HG02840 (cell line): ENCODE results near the gene KMT2C.
A peak's percentile ranks its signal among the peaks of the same experiment; 100 is the strongest.
"Not testable (repeated sequence)": the region's sequence is repeated elsewhere in the genome, so short reads cannot be mapped to it uniquely, and the experiment has no call there.

Experiments used
- ATAC-seq: cut with Tn5 transposase; IDR thresholded peaks from one replicate; pipeline ENCODE4 v1.9.1; 2021; ENCODE audit warnings: mild to moderate bottlenecking, moderate library complexity, moderate number of reproducible peaks; ENCODE audit not compliant: unreplicated experiment, low FRiP score

The KMT2C gene

DNA sequence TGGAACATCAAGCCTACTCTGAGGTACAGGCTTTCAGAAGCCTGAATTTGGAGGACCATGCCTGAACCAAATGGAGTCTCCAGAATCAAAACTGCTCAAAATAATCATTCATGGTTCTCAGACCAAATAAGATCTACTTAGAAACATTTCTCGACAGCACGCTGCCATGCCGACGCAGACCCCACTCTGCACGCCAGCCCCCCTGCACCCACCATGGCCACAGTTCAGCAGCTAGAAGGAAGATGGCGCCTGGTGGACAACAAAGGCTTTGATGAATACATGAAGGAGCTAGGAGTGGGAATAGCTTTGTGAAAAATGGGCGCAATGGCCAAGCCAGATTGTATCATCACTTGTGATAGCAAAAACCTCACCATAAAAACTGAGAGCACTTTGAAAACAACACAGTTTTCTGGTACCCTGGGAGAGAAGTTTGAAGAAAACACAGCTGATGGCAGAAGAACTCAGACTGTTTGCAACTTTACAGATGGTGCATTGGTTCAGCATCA lies 6.6 kb upstream of the KMT2C start:
- no peak for ATAC-seq

DNA sequence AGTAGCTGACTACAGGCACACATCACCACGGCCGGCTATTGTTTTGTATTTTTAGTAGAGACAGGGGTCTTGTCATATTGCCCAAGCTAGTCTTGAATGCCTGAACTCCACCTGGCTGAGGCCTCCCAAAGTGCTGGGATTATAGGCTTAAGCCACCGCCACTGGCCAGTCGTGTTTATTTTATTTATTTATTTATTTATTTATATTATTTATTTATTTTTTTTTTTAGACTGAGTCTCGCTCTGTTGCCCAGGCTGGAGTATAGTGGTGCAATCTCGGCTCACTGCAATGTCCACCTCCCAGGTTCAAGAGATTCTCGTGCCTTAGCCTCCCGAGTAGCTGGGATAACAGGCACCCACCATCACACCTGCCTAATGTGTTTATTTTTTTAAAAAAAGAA lies 6.0 kb upstream of the KMT2C start:
- not testable (repeated sequence) for ATAC-seq

DNA sequence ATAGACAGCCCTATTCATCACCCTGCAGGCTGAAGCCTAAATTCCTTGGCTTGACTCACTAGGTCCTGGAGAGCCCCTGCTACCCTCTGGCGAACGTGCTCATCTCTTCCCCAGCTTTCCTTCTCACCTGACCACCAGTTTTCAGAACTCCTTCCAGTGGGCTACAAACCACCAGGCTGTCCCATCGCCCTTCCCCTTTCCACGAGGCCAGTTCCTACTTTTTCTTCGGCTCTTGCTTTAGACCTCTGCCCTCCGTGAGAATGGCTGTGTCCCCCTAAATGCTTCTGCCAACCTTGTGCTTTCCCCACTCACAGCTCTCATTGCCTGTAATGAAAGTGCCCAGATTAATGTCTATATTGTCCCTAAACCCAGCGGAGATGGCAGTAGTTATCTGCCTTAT lies 5.4 kb upstream of the KMT2C start:
- ATAC-seq, result not testable (repeated sequence)

- not testable (repeated sequence) for ATAC-seq
These were observed 2.2 kb upstream of the KMT2C start for GRCh38 chr7:152438017-152438416.

DNA sequence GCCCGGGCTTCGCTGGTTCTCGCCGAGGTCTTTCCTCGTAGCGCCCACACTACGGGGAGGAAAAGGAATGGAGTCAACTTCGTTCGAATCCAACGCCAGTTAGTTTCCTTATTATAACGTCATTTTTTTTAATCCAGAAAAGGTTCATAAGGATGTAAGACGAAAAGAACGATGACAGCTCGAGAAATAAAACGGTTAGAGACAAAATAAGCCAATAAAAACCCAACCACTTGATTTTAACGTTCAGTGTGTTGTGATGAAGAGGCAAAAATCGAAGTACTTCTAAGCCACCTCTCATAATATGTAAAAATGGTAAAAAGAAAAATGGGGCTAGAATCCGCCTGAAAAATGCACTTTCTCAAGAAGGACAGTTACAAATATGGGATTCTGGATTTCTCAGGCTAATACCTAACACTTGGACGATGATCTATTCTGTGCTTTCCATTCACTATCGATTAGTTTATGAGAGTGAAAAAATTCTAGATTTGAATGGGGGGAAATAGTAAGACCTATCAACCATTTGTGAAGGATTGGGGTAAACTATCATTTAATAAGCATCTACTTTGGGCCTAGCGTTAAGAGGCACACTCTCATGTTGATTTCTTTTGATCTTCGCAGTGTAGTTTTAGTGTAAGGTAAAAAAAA lies 1.2 kb upstream of the KMT2C start:
- not testable (repeated sequence) for ATAC-seq

DNA sequence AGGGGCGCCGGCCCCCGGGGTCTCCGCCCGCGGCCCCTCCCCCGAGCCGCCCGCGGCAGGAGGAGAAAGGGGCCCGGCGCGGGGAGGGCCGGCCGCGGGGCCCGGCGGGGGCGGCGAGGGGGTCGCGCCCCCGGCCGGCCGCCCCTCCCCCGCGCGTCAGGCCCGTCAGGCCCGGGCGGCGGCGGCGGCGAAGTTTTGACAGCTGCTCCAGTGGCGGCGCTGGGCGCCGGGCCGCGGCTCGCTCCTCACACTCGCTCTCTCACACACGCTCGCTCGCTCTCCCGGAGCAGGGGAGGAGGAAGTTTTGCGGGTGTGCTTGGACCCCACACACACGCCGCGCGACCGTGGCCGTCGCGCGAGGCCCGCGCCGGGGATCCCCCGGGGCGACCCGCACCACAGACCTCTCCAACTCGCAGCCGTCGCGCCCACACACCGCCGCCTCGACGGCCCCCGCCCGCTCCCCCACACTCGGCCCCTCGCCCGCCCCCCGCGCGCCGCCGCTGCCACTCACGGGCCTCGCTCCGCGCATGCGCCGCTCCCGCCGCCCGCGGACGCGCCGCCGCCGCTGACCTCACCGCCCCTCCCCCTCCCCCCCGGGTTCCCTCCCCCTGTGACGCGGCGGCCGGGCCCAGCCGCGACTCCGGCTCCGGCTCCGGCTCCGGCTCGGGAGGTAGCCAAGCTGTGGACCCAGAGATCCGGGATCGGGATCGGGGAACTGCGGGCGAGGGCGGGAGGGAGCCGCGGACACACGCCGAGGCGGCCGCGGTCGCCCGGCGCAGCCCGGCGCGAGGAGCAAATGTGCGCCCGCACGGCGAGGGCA lies 518 bp upstream of the KMT2C start:
- ATAC-seq, result peak; percentile 56

DNA sequence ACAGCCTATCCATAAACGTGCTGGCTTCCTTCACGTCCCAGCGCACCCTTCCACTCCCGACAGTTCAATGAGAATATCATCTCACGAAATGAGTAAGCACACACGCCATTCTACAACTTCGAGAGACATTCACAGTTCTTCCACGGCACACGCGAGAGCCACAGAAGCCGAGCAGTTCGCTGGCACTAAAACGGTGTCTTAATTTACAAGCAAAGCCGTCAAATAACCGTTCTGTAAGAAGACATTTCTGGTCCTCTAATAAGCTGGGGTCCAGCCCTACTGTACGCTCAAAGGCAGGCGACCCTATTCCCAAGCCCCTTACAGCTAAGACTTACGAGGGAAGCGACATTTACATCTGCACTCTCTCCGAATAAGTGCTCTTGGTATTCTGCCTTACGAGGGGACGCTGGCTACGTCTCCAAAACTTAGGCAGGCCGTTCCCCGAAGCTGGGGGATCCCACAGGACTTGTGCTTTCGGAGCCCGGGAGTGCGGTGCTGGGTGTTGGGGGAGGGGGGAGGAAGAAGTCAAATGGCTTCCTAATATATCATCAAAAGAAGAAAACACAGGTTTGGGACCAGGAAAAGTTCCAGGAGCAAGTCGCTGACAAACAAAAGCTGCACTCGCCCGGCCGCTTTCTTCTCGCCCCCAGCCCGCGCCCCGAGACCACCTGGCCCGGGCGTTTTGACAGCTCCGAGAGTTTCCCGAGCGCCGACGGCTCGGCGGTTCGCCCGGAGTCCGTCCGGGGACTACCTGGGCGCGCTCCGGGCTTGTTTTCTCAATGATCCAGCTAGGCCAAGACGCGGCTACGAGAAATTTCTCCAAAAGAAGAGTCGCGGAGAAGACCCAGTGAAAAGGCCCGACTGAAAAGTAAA lies 1.1 kb downstream of the KMT2C start:
- peak; percentile 15 for ATAC-seq

DNA sequence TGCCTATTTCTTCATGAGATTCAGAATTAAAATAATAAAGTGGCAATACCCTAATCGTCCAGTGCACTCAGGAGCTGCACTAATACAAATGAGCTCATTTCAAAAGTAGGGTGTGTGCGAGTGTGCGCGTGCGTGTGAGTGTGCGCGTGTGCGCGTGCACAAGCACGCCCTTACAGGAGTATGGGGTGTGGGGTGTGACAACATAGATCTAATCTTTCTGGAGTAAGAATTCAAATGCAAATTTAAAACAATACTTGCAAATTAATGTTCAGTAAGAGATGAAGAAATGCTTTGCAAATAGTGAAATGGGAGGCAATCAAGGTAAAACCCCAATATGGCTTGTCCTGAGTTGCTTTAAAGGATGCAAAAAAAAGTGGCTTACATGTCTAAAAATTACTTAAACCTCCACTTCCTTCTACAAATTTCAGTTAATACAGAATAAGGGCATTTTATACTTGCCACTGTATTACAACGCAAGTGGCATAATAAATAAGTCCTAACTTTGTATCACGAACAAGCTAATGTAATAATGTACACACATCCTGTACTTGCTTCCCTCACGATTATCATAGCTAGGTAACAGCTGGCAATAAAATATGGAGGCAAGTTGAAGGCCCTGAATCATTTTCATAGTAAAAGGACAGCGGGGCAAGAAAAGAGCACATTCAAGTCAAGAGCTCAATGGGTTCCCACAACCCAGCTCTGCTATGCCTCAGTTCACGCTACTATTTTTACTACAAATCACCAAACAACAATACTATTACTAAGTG lies 1.9 kb downstream of the KMT2C start:
- ATAC-seq, result peak; percentile 14

DNA sequence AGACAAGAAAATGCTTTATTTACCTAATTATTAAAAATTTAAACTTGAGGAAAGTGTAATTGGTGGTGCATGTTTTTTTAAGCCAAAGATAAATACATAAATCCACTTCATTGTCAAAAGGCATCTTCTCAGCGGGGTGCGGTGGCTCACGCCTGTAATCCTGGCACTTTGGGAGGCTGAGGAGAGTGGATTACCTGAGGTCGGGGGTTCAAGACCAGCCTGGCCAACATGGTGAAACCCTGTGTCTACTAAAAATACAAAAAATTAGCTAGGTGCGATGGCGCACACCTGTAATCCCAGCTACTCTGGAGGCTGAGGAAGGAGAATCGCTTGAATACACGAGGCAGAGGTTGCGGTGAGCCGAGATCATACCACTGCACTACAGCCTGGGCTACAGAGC lies 3.1 kb downstream of the KMT2C start:
- not testable (repeated sequence) for ATAC-seq

DNA sequence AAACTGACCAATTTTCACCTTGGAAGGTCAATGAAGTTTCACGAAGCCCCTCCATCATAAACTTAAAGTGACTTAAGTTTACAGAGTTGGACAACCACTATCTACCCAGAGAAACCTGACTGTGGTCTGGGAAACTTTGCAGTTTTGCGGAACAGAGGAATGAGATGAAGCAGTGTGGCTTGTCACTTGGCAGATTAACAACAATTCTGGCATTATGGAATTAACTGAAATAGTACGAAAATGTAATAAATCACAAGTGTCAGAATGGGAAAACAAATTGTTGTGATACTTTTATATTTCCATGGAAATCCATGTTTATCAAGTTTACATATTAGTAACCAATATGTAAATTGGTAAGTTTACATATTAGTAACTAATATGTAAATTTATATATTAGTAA lies 4.9 kb downstream of the KMT2C start:
- ATAC-seq, result no peak

GRCh38 chr7:152430118-152430517 lies 5.7 kb downstream of the KMT2C start:
- not testable (repeated sequence) for ATAC-seq

DNA sequence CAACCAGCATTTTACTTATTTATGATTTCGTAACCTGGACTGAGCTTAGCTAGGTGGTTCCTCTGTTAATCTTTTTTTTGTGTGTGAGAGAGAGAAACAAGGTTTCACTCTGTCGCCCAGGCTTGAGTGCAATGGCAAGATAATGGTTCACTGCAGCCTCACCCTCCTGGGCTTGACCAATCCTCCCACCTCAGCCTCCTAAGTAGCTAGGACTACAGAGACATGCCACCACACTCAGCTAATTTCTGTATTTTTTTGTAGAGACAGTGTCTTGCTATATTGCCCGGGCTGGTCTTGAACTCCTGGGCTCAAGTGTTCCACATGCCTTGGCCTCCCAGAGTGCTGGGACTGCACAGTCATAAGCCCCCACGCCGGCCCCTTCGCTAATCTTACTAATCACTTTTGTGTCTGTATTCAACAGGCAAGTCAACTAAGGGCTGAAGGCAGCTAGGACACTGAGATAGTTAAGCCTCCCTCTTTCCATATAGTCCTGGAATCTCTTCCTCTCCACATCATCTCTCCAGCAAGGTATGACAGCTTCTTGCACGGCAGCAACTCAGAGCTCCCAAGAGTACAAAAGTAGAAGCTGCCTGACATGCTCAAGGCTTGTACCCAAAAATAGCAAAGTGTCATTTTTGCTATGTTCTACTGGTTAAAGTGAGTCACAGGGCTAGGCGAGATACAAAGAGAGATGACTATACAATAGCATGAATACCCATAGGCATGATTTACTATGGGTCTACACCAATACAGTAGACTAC lies 11.3 kb downstream of the KMT2C start:
- no peak for ATAC-seq

DNA sequence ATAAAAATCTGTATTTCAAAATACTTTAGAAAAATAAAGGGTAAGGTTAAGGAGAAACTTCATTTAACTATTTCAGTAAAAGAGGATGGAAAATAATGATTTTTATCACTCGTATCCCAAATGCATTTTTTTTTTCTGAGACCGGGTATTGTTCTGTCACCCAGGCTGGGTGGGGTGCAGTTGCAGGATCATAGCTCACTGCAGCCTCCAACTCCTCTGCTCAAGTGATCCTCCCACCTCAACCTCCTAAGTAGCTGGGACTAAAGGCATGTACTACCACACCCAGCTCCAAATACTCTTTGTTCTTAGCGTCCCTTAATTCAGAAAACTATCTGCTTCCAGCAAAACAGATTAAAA lies 11.8 kb downstream of the KMT2C start:
- no peak for ATAC-seq

- not testable (repeated sequence) for ATAC-seq
These were observed 12.6 kb downstream of the KMT2C start for GRCh38 chr7:152423171-152423570.

DNA sequence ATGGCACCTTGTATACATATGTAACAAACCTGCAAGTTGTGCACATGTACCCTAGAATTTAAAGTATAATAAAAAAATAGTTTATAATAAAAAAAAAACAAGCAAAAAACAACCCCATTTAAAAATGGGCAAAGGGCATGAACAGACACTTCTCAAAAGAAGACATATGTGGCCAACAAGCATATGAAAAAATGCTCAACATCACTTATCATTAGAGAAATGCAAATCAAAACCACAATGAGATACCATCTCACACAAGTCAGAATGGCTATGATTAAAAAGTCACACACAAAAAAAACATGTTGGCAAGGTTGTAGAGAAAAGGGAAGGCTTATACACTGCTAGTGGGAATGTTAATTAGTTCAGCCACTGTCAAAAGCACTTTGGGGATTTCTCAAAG lies 14.9 kb downstream of the KMT2C start:
- ATAC-seq, result not testable (repeated sequence)

DNA sequence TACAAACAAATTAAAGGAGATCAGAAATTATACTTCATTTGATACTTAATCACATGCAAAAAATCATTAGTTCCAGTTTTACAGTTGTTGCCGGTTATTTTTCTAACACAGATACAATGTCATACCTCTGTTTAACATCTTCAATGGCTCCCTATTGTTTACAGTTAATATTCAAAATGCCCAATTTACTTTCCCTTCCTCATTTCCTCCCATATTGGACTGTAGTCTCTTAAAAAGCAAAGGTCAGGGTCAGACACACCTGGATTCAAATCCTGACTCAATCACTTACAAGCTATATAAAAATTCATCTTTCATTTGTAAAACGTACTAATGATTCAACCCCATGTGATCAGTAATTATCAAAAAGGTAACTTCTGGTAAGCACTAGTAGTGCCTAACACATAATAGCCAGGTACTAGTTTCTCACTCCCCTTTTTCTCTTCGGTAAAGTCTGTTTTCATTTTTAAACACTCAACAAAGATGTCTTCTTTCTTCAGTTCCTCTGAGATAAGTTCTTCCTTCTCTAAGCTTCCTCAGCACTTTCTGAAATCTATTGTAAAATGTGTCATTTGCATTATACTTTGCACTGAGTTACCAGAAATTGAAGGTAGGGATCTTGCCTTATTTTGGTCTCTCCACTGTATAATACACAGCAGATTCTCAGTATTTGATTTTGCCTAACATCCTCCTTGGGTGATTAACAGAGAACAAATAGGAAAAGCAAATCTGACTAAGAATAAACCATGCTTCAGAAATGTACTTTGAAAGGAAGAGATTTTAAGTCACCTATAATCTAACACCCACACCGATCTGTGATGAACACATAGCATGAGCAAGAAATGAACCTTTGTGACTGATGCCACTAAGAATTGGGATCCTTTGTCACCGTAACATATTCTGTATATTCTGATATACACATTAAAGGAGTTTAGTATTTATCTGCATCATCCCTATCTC lies 16.1 kb downstream of the KMT2C start:
- ATAC-seq, result no peak

GRCh38 chr7:152414779-152415178 lies 21.0 kb downstream of the KMT2C start:
- ATAC-seq, result no peak

- no peak for ATAC-seq
These were observed 24.4 kb downstream of the KMT2C start for GRCh38 chr7:152411389-152411788.
